HG03571 (cell line): ENCODE results near the gene LRG1.

Experiments
- ATAC-seq: cut with Tn5 transposase; IDR thresholded peaks from one replicate; pipeline ENCODE4 v1.9.1; 2021; ENCODE audit not compliant: unreplicated experiment

The LRG1 gene

GRCh38 chr19:4497770-4498389, 42.0 kb downstream of the LRG1 start:
- ATAC-seq, result no peak

DNA sequence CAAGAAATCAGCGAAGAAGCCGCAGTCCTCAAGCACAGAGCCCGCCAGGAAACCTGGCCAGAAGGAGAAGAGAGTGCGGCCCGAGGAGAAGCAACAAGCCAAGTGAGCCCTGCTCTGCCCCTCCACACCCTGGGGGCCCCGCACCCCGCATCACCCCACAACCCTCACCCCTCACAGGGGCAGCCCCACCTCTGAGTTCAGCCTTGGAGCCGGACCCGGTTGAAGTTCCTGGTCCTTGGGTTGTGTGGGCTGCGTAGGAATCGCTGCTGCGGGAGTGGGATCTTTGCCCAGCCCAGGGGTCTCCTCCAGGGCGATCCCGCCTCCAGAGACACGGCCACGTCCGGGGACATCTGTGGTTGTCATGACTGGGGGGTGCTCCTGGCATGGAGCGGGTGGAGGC, 43.5 kb downstream of the LRG1 start:
- no peak for ATAC-seq

- ATAC-seq, result no peak
These were observed 44.4 kb downstream of the LRG1 start for GRCh38 chr19:4495471-4495870.

GRCh38 chr19:4494691-4495064, 45.2 kb downstream of the LRG1 start:
- ATAC-seq, result no peak

GRCh38 chr19:4493929-4494690, 45.7 kb downstream of the LRG1 start:
- ATAC-seq, result no peak

DNA sequence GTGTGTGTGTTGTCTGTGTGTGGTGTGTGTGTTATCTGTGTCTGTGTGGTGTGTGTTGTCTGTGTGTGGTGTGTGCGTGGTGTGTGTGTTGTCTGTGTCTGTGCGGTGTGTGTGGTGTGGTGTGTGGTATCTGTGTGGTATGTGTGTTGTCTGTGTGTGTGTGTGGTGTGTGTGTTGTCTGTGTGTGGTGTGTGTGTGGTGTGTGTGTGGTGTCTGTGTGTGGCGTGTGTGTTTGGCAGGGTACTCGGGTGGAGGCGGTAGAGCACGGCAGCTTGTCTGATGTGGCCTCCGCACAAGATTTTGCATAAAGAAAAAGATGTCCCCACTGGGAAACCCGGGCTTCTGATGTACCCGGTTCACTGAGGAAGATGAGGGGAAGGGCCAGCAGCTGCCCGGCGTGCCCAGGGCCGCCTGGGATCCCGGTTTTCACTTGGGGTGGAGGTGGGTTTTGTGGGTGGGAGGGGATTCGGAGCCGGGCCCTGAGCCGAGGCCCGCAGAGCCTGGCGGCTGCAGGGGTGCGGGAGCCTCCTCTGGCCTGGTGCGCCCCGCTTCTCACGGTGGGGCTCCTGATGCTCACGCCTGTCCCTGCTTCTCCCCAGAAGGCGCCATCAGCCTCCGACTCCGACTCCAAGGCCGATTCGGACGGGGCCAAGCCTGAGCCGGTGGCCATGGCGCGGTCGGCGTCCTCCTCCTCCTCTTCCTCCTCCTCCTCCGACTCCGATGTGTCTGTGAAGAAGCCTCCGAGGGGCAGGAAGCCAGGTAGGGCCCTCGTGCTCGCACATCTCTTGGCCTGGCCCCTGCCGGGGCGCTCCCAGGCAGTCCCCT, 46.5 kb downstream of the LRG1 start:
- no peak for ATAC-seq

- ATAC-seq, result no peak
These were observed 47.3 kb downstream of the LRG1 start for GRCh38 chr19:4492337-4493103.

DNA sequence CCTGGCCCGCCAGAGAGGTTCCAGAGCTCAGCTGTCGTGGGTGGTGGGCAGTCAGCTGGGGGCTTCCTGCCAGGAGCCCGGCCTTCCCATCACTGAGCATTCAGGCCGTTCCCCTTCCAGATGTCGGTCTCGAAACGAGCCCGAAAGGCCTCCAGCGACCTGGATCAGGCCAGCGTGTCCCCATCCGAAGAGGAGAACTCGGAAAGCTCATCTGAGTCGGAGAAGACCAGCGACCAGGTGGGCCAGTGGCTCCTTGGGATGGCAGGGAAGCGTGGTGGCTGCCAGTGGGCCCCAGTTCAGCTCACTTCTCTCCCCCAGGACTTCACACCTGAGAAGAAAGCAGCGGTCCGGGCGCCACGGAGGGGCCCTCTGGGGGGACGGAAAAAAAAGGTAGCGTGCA, 48.4 kb downstream of the LRG1 start:
- no peak for ATAC-seq

GRCh38 chr19:4488496-4488895, 51.3 kb downstream of the LRG1 start:
- ATAC-seq, result no peak

DNA sequence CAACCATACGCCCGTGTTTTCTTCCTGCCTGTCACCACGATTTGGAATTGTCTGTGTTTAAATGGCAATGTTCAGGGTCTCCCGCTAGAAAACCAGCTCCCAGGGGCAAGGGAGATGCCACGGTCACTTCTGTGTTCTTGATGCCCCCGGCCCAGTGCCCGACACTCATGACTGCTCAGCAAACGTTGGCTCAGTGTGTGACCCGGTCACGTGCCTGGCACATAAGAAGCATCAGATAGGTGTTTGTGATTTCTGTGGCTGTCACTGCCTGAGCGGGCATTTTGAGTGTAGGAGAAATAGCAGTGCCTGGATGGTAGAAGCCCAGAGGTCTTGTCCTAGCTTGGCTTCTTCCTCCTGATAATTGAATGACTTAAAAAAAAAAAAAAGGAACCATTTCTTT, 52.3 kb downstream of the LRG1 start:
- ATAC-seq, result no peak
